GM12874 (cell line): ENCODE measurements around the gene DNAH6.

Experiments
- CTCF ChIP-seq: IDR thresholded peaks from 2 replicates; pipeline ENCODE4 v1.5.1; 2011; ENCODE audit warnings: low read depth, mild to moderate bottlenecking, control low read depth, low read length, moderate library complexity; ENCODE audit not compliant: insufficient read depth

DNAH6 gene

GRCh38 chr2:84639751-84640150 lies 123.5 kb downstream of the DNAH6 start:
- no peak for TF ChIP-seq CTCF

DNA sequence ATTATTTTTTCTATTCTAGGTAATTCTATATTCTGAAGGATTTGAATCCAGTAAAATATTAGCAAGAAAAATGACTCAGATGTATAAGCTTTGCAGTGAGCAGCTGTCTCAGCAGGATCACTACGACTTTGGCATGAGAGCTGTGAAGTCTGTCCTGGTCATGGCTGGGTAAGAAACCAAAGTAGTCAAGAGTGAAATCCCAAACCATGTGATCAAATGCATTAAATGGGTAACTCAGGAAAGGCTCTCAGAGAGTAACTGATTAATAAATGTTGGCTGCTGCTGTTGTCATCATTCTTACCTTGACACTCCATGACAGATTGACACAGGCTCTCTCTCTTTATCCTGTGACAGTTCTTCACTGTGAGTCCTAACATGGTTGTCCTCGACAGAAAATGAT lies 124.1 kb downstream of the DNAH6 start:
- no peak for TF ChIP-seq CTCF

GRCh38 chr2:84641021-84641420 lies 124.7 kb downstream of the DNAH6 start:
- no peak for TF ChIP-seq CTCF

GRCh38 chr2:84643991-84644390 lies 127.7 kb downstream of the DNAH6 start:
- TF ChIP-seq CTCF = no peak

- TF ChIP-seq CTCF = no peak
These were observed 130.2 kb downstream of the DNAH6 start for GRCh38 chr2:84646514-84646913.

GRCh38 chr2:84647267-84647666 lies 131.0 kb downstream of the DNAH6 start:
- no peak for TF ChIP-seq CTCF

DNA sequence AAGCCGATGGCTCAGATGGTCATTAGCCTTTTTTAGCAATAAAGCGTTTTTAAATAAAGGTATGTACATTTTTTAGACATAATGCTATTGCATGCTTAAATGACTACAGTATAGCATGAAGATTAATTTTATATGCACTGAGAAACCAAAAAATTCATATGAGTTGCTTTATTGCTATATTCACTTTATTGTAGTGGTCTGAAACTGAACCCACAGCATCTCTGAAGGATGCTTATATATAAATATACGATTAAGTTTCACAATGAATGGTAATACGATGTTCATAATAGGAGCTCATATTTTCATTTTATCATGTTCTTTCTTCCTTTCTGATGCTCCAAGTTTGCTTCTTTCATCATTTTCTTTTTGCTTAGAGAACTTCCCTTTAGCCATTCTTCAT lies 132.8 kb downstream of the DNAH6 start:
- TF ChIP-seq CTCF = no peak
